Gastroesophageal sphincter (tissue), 4 donors: Measurements from ENCODE around the gene BDP1. TPM values are rescaled to one million over a fixed set of nuclear protein-coding genes. Genes with fewer than 3 reads are reported as not detected.
"Not testable (repeated sequence)": the region's sequence is repeated elsewhere in the genome, so short reads cannot be mapped to it uniquely, and the experiment has no call there.

Experiments
- ATAC-seq: fragments of 150-250 bp; one replicate; pipeline ENCODE4 v1.9.1; 2016; ENCODE audit warnings: mild to moderate bottlenecking, moderate library complexity
- H3K27ac ChIP-seq, 4 donors: fragments of 200-600 bp; sonication (generic) in 3 of 4; 1 replicate in 3 of 4; 2 replicates in 1 of 4; pipeline ENCODE4 v1.5.1; 2016 to 2019
- H3K27me3 ChIP-seq: fragments of 200-600 bp; sonication (generic); one replicate; pipeline ENCODE4 v1.5.1; 2019
- H3K36me3 ChIP-seq, 2 donors: fragments of 200-600 bp; sonication (generic); one replicate each; pipeline ENCODE4 v1.5.1; 2019; ENCODE audit warnings: control low read depth in 1 of 2
- H3K4me1 ChIP-seq, 3 donors: fragments of 200-600 bp; sonication (generic); 1 replicate in 2 of 3; 2 replicates in 1 of 3; pipeline ENCODE4 v1.5.1; 2016 to 2019; ENCODE audit warnings: control low read depth in 2 of 3
- H3K4me3 ChIP-seq, 2 donors: fragments of 200-600 bp; sonication (generic); one replicate each; pipeline ENCODE4 v1.5.1; 2019; ENCODE audit warnings: mild to moderate bottlenecking in 1 of 2, moderate library complexity in 1 of 2
- H3K9me3 ChIP-seq, 3 donors: fragments of 200-600 bp; sonication (generic); one replicate each; pipeline ENCODE4 v1.5.1; 2017 to 2019; ENCODE audit warnings: control low read depth in 2 of 3
- CTCF ChIP-seq, 4 experiments: fragments of 200-600 bp in 2 of 4; fragments of 450-650 bp in 2 of 4; sonication (generic) in 1 of 4; IDR thresholded peaks; one replicate each; pipeline ENCODE4 v1.5.1; 2017 to 2019; ENCODE audit warnings: antibody characterized with exemption in 4 of 4, mild to moderate bottlenecking in 2 of 4, moderate library complexity in 2 of 4
- EP300 ChIP-seq: sonication (generic); formaldehyde crosslinking; IDR thresholded peaks from one replicate; pipeline ENCODE4 v1.6.1; 2017; ENCODE audit warnings: antibody characterized with exemption, mild to moderate bottlenecking
- POLR2A ChIP-seq, 2 donors: fragments of 450-650 bp; IDR thresholded peaks; one replicate each; pipeline ENCODE4 v1.6.1; 2017; ENCODE audit warnings: antibody characterized with exemption in 2 of 2, mild to moderate bottlenecking in 2 of 2, moderate library complexity in 1 of 2
- POLR2AphosphoS5 ChIP-seq: sonication (generic); formaldehyde crosslinking; IDR thresholded peaks from one replicate; pipeline ENCODE4 v1.6.1; 2017; ENCODE audit warnings: antibody characterized with exemption
- WGBS, 2 donors: methylation state at CpG; one replicate each; pipeline ENCODE4 v1.1.5; 2018; ENCODE audit warnings: low coverage in 1 of 2; 5-methylcytosine and 5-hydroxymethylcytosine counted together
- total RNA-seq, 4 donors: library from RNA; depleted of rRNA; stranded (reverse); fragments of >200 nt; gene quantifications; one replicate each; pipeline ENCODE4 v1.1.0, GENCODE V29; 2016

The BDP1 gene
- total RNA-seq, 4 donors from 2014 or later = 26.1 to 48.9 (median 31.6) TPM

DNA sequence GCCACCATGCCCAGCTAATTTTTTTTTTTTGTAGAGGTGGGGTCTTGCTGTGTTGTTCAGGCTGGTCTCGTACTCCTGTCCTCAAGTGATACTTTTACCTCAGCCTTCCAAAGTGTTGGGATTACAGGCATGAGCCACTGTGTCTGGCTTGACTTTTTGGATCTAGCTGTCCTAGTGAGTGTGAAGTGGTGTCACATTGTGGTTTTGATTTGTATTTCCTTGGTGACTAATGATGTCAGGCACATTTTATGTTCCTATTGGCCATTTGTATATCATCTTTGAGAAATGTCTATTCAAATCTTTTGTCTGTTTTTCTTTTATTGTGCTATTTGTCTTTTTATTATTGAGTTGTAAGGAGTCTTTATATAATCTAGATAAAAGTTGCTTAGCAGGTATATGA, 78.2 kb downstream of the BDP1 start:
- 100% methylated on average over 1 of the region's 1 CpG; no CpG with 5 or more reads in 1 of the 2 donors for WGBS, 2 donors
- Histone ChIP-seq H3K4me3 (no peak overlapping the region), H3K9me3 (no peaks in the 10 kb centered on the region), H3K27me3 (no peaks in the 10 kb centered on the region), H3K27ac (no peak overlapping the region), H3K36me3 (peaks cover 0 to 70% of the 10 kb centered on the region in 2 donors), H3K4me1 (no peaks in the 10 kb centered on the region)
- TF ChIP-seq EP300 (no peak), POLR2A (IDR thresholded peaks at IDR 0.05) (no peak), POLR2AphosphoS5 (no peak), CTCF (IDR thresholded peaks at IDR 0.05) (no peak)
- no peak for ATAC-seq

DNA sequence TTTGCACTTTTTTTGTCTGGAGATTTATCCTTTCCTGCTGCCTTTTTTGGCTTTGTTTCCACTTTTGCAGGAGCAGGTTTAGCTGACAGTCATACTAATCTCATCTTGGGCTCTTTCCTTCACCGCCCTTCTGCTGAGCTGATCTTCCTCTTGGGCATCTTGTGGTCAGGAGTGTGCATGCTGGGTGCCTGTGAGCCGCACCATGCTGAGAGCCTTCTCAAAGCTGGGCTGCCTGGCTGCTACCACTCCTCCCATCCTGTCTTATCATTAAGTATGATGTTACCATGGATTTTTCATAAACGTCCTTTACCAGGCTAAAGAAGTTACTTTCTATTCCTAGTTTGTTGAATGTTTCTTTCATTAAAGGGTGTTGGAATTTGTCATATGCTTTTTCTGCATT, 82.2 kb downstream of the BDP1 start:
- Histone ChIP-seq H3K36me3 (peaks cover 0 to 81% of the 10 kb centered on the region in 2 donors), H3K4me1 (no peaks in the 10 kb centered on the region), H3K27ac (no peak overlapping the region), H3K27me3 (no peaks in the 10 kb centered on the region), H3K4me3 (no peak overlapping the region), H3K9me3 (no peaks in the 10 kb centered on the region)
- no peak for ATAC-seq
- TF ChIP-seq POLR2AphosphoS5 (no peak), CTCF (IDR thresholded peaks at IDR 0.05) (no peak), EP300 (no peak), POLR2A (IDR thresholded peaks at IDR 0.05) (no peak)
- WGBS, 2 donors = 59 to 73% methylated on average over 2 to 3 of the region's 3 CpGs

- WGBS, 2 donors = 93 to 96% methylated on average over 5 to 6 of the region's 7 CpGs
- not testable (repeated sequence) for H3K27ac ChIP-seq, H3K4me3 ChIP-seq, H3K27me3 ChIP-seq, H3K9me3 ChIP-seq, H3K4me1 ChIP-seq, ATAC-seq
- peaks cover 5 to 99% of the 10 kb centered on the region in 2 donors for H3K36me3 ChIP-seq
Observed at GRCh38 chr5:71550885-71551284, 95.4 kb downstream of the BDP1 start.

DNA sequence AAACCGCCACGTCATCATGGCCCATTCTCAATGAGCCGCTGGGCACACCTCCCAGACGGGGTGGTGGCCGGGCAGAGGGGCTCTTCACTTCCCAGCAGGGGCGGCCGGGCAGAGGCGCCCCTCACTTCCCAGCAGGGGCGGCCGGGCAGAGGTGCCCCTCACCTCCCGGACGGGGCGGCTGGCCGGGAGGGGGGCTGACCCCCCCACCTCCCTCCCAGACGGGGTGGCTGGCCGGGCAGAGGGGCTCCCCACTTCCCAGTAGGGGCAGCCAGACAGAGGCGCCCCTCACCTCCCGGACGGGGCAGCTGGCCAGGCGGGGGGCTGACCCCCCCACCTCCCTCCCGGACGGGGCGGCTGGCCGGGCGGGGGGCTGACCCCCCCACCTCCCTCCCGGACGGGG, 96.1 kb downstream of the BDP1 start:
- H3K4me1 ChIP-seq, H3K27me3 ChIP-seq, H3K27ac ChIP-seq, H3K9me3 ChIP-seq, H3K4me3 ChIP-seq, ATAC-seq: not testable (repeated sequence)
- no CpG with 5 or more reads among the region's 27 CpGs for WGBS, 2 donors
- H3K36me3 ChIP-seq = peaks cover 2 to 99% of the 10 kb centered on the region in 2 donors

DNA sequence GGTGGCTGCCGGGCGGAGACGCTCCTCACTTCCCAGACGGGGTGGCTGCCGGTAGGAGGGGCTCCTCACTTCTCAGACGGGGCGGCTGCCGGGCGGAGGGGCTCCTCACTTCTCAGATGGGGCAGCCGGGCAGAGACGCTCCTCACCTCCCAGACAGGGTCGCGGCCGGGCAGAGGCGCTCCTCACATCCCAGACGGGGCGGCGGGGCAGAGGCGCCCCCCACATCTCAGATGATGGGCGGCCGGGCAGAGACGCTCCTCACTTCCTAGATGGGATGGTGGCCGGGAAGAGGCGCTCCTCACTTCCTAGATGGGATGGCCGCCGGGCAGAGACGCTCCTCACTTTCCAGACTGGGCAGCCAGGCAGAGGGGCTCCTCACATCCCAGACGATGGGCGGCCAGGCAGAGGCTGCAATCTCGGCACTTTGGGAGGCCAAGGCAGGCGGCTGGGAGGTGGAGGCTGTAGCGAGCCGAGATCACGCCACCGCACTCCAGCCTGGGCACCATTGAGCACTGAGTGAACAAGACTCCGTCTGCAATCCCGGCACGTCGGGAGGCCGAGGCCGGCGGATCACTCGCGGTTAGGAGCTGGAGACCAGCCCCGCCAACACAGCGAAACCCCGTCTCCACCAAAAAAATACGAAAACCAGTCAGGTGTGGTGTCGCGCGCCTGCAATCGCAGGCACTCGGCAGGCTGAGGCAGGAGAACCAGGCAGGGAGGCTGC, 96.7 kb downstream of the BDP1 start:
- H3K36me3 ChIP-seq = peaks cover 2 to 99% of the 10 kb centered on the region in 2 donors
- H3K4me3 ChIP-seq, H3K4me1 ChIP-seq, H3K9me3 ChIP-seq, H3K27me3 ChIP-seq, ATAC-seq, H3K27ac ChIP-seq: not testable (repeated sequence)
- WGBS, 2 donors = no CpG with 5 or more reads among the region's 53 CpGs

DNA sequence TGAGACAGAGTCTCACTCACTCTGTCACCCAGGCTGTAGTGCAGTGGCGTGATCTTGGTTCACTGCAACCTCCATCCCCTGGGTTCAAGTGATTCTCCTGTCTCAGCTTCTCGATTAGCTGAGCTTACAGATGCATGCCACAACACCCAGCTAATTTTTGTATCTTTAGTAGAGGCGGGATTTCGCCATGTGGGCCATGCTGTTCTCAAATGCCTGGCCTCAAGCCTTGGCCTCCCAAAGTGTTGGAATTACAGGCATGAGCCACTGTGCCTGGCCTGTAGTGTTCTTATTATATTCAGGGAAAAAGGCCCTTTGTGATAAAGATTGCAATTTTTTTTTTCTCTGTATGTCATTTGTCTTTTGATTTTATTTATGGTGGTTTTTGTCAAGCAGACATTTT, 107.7 kb downstream of the BDP1 start:
- H3K27ac ChIP-seq = no peak overlapping the region
- H3K36me3 ChIP-seq = peaks cover 2 to 86% of the 10 kb centered on the region in 2 donors
- ATAC-seq = no peak
- no peak overlapping the region for H3K4me3 ChIP-seq
- 84% methylated on average over 4 of the region's 4 CpGs; no CpG with 5 or more reads in 1 of the 2 donors for whole genome bisulfite sequencing, 2 donors
- H3K27me3 ChIP-seq = no peaks in the 10 kb centered on the region
- TF ChIP-seq EP300 (no peak), POLR2AphosphoS5 (no peak), CTCF (IDR thresholded peaks at IDR 0.05) (no peak), POLR2A (IDR thresholded peaks at IDR 0.05) (no peak)
- no peaks in the 10 kb centered on the region for H3K9me3 ChIP-seq
- no peaks in the 10 kb centered on the region for H3K4me1 ChIP-seq
